Gastroesophageal sphincter (tissue), 4 donors: ENCODE data around the gene CYP46A1. TPM values are rescaled to one million over a fixed set of nuclear protein-coding genes. Genes with fewer than 3 reads are reported as not detected.

Source experiments
- ATAC-seq: fragments of 150-250 bp; one replicate; pipeline ENCODE4 v1.9.1; 2016; ENCODE audit warnings: mild to moderate bottlenecking, moderate library complexity
- H3K27ac ChIP-seq, 4 donors: fragments of 200-600 bp; sonication (generic) in 3 of 4; 1 replicate in 3 of 4; 2 replicates in 1 of 4; pipeline ENCODE4 v1.5.1; 2016 to 2019
- H3K27me3 ChIP-seq: fragments of 200-600 bp; sonication (generic); one replicate; pipeline ENCODE4 v1.5.1; 2019
- H3K36me3 ChIP-seq, 2 donors: fragments of 200-600 bp; sonication (generic); one replicate each; pipeline ENCODE4 v1.5.1; 2019; ENCODE audit warnings: control low read depth in 1 of 2
- H3K4me1 ChIP-seq, 3 donors: fragments of 200-600 bp; sonication (generic); 1 replicate in 2 of 3; 2 replicates in 1 of 3; pipeline ENCODE4 v1.5.1; 2016 to 2019; ENCODE audit warnings: control low read depth in 2 of 3
- H3K4me3 ChIP-seq, 2 donors: fragments of 200-600 bp; sonication (generic); one replicate each; pipeline ENCODE4 v1.5.1; 2019; ENCODE audit warnings: mild to moderate bottlenecking in 1 of 2, moderate library complexity in 1 of 2
- H3K9me3 ChIP-seq, 3 donors: fragments of 200-600 bp; sonication (generic); one replicate each; pipeline ENCODE4 v1.5.1; 2017 to 2019; ENCODE audit warnings: control low read depth in 2 of 3
- EP300 ChIP-seq: sonication (generic); formaldehyde crosslinking; IDR thresholded peaks from one replicate; pipeline ENCODE4 v1.6.1; 2017; ENCODE audit warnings: antibody characterized with exemption, mild to moderate bottlenecking
- POLR2A ChIP-seq, 2 donors: fragments of 450-650 bp; IDR thresholded peaks; one replicate each; pipeline ENCODE4 v1.6.1; 2017; ENCODE audit warnings: antibody characterized with exemption in 2 of 2, mild to moderate bottlenecking in 2 of 2, moderate library complexity in 1 of 2
- POLR2AphosphoS5 ChIP-seq: sonication (generic); formaldehyde crosslinking; IDR thresholded peaks from one replicate; pipeline ENCODE4 v1.6.1; 2017; ENCODE audit warnings: antibody characterized with exemption
- WGBS, 2 donors: methylation state at CpG; one replicate each; pipeline ENCODE4 v1.1.5; 2018; ENCODE audit warnings: low coverage in 1 of 2; 5-methylcytosine and 5-hydroxymethylcytosine counted together
- total RNA-seq, 4 donors: library from RNA; depleted of rRNA; stranded (reverse); fragments of >200 nt; gene quantifications; one replicate each; pipeline ENCODE4 v1.1.0, GENCODE V29; 2016
- TF ChIP-seq, protein P1 (sequence below), 4 experiments: fragments of 200-600 bp in 2 of 4; fragments of 450-650 bp in 2 of 4; sonication (generic) in 1 of 4; IDR thresholded peaks; one replicate each; pipeline ENCODE4 v1.5.1; 2017 to 2019; ENCODE audit warnings: antibody characterized with exemption in 4 of 4, mild to moderate bottlenecking in 2 of 4, moderate library complexity in 2 of 4

Gene CYP46A1
- total RNA-seq, 4 donors from 2014 or later, result 0.78 to 1.4 (median 0.94) TPM; not detected in 1

- peaks cover 0 to 19% of the 10 kb centered on the region in 2 donors for H3K36me3 ChIP-seq
- no peaks in the 10 kb centered on the region for H3K27me3 ChIP-seq
- H3K4me3 ChIP-seq, result no peak overlapping the region
- TF ChIP-seq, protein P1, sequence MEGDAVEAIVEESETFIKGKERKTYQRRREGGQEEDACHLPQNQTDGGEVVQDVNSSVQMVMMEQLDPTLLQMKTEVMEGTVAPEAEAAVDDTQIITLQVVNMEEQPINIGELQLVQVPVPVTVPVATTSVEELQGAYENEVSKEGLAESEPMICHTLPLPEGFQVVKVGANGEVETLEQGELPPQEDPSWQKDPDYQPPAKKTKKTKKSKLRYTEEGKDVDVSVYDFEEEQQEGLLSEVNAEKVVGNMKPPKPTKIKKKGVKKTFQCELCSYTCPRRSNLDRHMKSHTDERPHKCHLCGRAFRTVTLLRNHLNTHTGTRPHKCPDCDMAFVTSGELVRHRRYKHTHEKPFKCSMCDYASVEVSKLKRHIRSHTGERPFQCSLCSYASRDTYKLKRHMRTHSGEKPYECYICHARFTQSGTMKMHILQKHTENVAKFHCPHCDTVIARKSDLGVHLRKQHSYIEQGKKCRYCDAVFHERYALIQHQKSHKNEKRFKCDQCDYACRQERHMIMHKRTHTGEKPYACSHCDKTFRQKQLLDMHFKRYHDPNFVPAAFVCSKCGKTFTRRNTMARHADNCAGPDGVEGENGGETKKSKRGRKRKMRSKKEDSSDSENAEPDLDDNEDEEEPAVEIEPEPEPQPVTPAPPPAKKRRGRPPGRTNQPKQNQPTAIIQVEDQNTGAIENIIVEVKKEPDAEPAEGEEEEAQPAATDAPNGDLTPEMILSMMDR (IDR thresholded peaks at IDR 0.05), result no peak
- TF ChIP-seq POLR2AphosphoS5 (no peak), POLR2A (IDR thresholded peaks at IDR 0.05) (no peak), EP300 (no peak)
- H3K4me1 ChIP-seq, result no peaks in the 10 kb centered on the region
- 100% methylated on average over 1 of the region's 9 CpGs; no CpG with 5 or more reads in 1 of the 2 donors for WGBS, 2 donors
- H3K9me3 ChIP-seq, result peaks cover 0 to 15% (median 2%) of the 10 kb centered on the region in 3 donors
- no peak overlapping the region for H3K27ac ChIP-seq
- ATAC-seq, result no peak
Measured at GRCh38 chr14:99707921-99708320, 23.8 kb downstream of the CYP46A1 start.

GRCh38 chr14:99708449-99708848 lies 24.4 kb downstream of the CYP46A1 start:
- 0% methylated on average over 1 of the region's 7 CpGs; no CpG with 5 or more reads in 1 of the 2 donors for WGBS, 2 donors
- peaks cover 0 to 10% (median 2%) of the 10 kb centered on the region in 3 donors for H3K9me3 ChIP-seq

DNA sequence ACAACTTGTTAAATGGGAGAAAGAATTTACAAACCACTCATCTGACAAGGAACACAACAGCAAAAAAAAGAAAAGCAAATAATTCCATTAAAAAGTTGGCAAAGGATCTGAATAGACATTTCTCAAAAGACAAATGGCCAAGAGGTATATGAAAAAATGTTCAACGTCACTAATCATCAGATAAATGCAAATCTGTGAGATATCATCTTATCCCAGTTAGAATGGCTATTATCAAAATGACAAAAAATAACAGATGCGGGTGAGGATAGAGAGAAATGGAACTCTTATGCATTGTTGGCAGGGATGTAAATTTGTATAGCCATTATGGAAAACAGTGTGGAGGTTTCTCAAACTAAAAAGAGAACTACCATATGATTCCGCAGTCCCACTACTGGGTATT lies 29.9 kb downstream of the CYP46A1 start:
- no peak overlapping the region for H3K27ac ChIP-seq

More at GRCh38 chr14:99708449-99708848, 24.4 kb downstream of the CYP46A1 start:
- H3K36me3 ChIP-seq, result peaks cover 0 to 14% of the 10 kb centered on the region in 2 donors
- no peaks in the 10 kb centered on the region for H3K4me1 ChIP-seq
- TF ChIP-seq POLR2AphosphoS5, result no peak
- TF ChIP-seq, protein P1 (IDR thresholded peaks at IDR 0.05), result no peak
- H3K4me3 ChIP-seq, result no peak overlapping the region
- ATAC-seq, result no peak
- H3K27ac ChIP-seq, result no peak overlapping the region
- no peaks in the 10 kb centered on the region for H3K27me3 ChIP-seq

GRCh38 chr14:99715266-99716000 lies 31.3 kb downstream of the CYP46A1 start:
- no peak for ATAC-seq
- TF ChIP-seq POLR2A (IDR thresholded peaks at IDR 0.05) (no peak), EP300 (no peak), POLR2AphosphoS5 (no peak)
- TF ChIP-seq, protein P1 (IDR thresholded peaks at IDR 0.05), result no peak
- no peaks in the 10 kb centered on the region for H3K27me3 ChIP-seq
- H3K9me3 ChIP-seq, result no peaks in the 10 kb centered on the region
- no peaks in the 10 kb centered on the region for H3K36me3 ChIP-seq
- WGBS, 2 donors, result 72 to 85% methylated on average over 8 to 11 of the region's 24 CpGs
- H3K27ac ChIP-seq, result no peak overlapping the region
- no peak overlapping the region for H3K4me3 ChIP-seq
- H3K4me1 ChIP-seq, result no peaks in the 10 kb centered on the region

More for the DNA sequence above, 29.9 kb downstream of the CYP46A1 start:
- 87 to 92% methylated on average over 3 of the region's 3 CpGs for WGBS, 2 donors
- Histone ChIP-seq H3K4me1 (no peaks in the 10 kb centered on the region), H3K36me3 (no peaks in the 10 kb centered on the region), H3K4me3 (no peak overlapping the region), H3K27me3 (no peaks in the 10 kb centered on the region), H3K9me3 (no peaks in the 10 kb centered on the region)
- no peak for ATAC-seq
- TF ChIP-seq POLR2AphosphoS5, result no peak
- no peak for TF ChIP-seq EP300
- TF ChIP-seq, protein P1 (IDR thresholded peaks at IDR 0.05), result no peak
- TF ChIP-seq POLR2A (IDR thresholded peaks at IDR 0.05), result no peak
